HFF-Myc (cell line): ENCODE measurements around the gene FGD4.

Experiments
- DNase-seq: peaks from one replicate; pipeline ENCODE4 v3.0.0-alpha.2; 2011; ENCODE audit warnings: low read depth; ENCODE audit errors: extremely low read depth
- H3K4me3 ChIP-seq: replicated peaks from 2 replicates; pipeline ENCODE4 v1.5.1; 2011; ENCODE audit warnings: low read depth, mild to moderate bottlenecking, control low read depth, low read length
- TF ChIP-seq, protein P1 (sequence below): IDR thresholded peaks from 2 replicates; pipeline ENCODE4 v1.5.1; 2012; ENCODE audit warnings: mild to moderate bottlenecking, low read depth, low read length, control low read depth; ENCODE audit errors: missing control alignments

The FGD4 gene

DNA sequence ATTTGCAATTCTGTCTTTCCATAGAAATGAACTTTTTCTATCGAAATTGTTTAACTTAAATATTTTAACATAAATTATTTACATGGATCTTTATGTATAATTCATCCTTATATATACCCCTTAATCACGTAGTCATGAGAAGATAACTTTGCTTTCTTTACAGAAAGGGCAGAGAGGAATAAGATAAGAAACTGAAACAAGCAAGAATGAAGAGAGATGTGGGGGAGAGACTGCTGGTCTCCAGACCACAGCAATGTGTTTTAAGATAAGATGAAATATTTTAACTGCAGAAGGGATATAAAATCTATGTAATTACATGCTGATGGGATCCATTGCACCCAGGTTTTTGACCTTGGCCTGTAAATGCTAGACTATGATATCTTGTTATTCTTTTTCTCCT, 245.1 kb downstream of the FGD4 start:
- no peak for DNase-seq
- H3K4me3 ChIP-seq: no peak overlapping the region
- TF ChIP-seq, protein P1, sequence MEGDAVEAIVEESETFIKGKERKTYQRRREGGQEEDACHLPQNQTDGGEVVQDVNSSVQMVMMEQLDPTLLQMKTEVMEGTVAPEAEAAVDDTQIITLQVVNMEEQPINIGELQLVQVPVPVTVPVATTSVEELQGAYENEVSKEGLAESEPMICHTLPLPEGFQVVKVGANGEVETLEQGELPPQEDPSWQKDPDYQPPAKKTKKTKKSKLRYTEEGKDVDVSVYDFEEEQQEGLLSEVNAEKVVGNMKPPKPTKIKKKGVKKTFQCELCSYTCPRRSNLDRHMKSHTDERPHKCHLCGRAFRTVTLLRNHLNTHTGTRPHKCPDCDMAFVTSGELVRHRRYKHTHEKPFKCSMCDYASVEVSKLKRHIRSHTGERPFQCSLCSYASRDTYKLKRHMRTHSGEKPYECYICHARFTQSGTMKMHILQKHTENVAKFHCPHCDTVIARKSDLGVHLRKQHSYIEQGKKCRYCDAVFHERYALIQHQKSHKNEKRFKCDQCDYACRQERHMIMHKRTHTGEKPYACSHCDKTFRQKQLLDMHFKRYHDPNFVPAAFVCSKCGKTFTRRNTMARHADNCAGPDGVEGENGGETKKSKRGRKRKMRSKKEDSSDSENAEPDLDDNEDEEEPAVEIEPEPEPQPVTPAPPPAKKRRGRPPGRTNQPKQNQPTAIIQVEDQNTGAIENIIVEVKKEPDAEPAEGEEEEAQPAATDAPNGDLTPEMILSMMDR: no peak

DNA sequence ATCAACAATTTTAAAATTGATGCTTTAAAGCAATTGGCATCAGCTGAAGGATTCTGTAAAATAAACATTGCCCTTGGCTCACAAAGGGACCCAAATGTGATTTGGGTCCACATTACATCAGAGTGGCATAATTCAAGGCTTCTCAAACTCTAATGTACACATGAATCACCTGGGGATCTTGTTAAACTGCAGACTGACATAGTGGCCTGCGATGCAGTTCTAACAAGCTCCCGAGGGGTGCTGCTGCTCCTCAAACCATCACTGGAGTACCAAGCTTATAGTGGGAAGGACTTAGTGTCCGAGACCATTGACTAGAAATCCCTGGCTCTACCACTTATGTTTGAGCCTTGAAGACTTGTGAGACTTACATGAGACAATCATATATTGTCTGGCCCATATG, 247.9 kb downstream of the FGD4 start:
- H3K4me3 ChIP-seq: no peak overlapping the region
- TF ChIP-seq, protein P1: no peak
- DNase-seq: no peak

DNA sequence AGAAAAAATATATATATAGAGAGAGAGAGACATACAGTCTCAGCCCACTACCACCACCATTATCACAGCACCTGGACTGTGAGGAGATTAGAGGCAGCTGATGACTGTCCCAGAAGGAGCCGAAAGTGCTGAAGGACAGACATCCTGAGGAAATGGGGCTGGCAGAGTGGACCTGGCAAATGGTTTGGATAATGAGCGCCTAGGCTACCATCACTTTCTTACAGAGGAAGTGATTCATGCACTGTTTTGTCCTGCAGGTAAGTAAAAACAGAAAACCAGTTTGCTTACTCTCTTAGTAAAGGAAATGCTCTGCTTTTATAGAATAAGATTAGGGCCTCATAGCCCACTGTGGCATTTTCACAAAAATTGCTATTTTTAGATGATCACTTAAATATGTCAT, 251.2 kb downstream of the FGD4 start:
- H3K4me3 ChIP-seq: no peak overlapping the region
- DNase-seq: no peak
- TF ChIP-seq, protein P1: no peak

- H3K4me3 ChIP-seq: no peak overlapping the region
- TF ChIP-seq, protein P1: no peak
- no peak for DNase-seq
Observed at GRCh38 chr12:32651151-32651955, 252.0 kb downstream of the FGD4 start.

GRCh38 chr12:32651956-32652210, 252.5 kb downstream of the FGD4 start:
- H3K4me3 ChIP-seq: no peak overlapping the region
- TF ChIP-seq, protein P1: no peak
- no peak for DNase-seq

DNA sequence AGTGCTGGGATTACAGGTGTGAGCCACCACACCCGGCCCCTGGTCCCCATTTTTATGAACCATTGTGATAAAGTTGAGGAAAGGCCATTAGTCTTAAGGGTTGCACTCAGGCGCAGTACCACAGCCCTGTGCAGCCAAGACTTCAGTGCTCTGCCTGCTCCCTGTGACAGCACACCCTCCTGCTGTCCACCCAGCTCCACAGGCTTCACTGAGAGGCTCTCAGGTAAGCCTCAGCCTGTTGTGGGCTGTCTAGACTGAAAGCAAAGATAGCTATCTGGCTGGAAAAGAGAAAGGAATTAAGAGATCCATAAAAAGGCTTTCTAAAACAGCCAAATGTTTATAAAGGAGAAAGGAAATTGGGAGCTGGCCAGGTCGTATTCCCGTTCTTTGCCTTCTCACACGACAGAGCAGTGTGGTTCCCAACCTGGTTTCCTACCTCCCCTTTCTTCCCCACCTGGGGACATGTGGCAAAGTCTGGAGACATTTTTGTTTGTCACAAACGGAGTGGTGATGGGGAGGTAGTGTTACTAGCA, 260.6 kb downstream of the FGD4 start:
- no peak for DNase-seq
- TF ChIP-seq, protein P1: no peak
- no peak overlapping the region for H3K4me3 ChIP-seq

GRCh38 chr12:32661706-32662105, 262.3 kb downstream of the FGD4 start:
- H3K4me3 ChIP-seq: no peak overlapping the region
- DNase-seq: no peak
- TF ChIP-seq, protein P1: no peak
